Liver (tissue), 9 donors: Measurements from ENCODE around the gene CPNE8. TPM values are rescaled to one million over a fixed set of nuclear protein-coding genes. Genes with fewer than 3 reads are reported as not detected.

Experiments used
- DNase-seq: peaks from one replicate; pipeline ENCODE4 v3.0.0-alpha.2; 2017; ENCODE audit warnings: low spot score
- H3K27ac ChIP-seq, 2 donors: one replicate each; pipeline ENCODE4 v1.7.0; 2013; ENCODE audit warnings: inconsistent platforms in 2 of 2, low read length in 2 of 2, control low read depth in 1 of 2, low read depth in 1 of 2, mild to moderate bottlenecking in 1 of 2
- H3K27me3 ChIP-seq, 4 donors: one replicate each; pipeline versions ENCODE4 v1.6.1 to v1.7.0; 2013; ENCODE audit warnings: low read length in 3 of 4, inconsistent platforms in 1 of 4, mild to moderate bottlenecking in 1 of 4, moderate library complexity in 1 of 4; ENCODE audit not compliant: control insufficient read depth in 4 of 4, insufficient read depth in 4 of 4
- H3K36me3 ChIP-seq, 4 donors: one replicate each; pipeline versions ENCODE4 v1.6.1 to v1.7.0; 2013; ENCODE audit warnings: low read length in 3 of 4, mild to moderate bottlenecking in 3 of 4, low read depth in 1 of 4, moderate library complexity in 1 of 4; ENCODE audit not compliant: control insufficient read depth in 4 of 4, insufficient read depth in 3 of 4
- H3K4me1 ChIP-seq, 4 donors: one replicate each; pipeline versions ENCODE4 v1.6.1 to v1.7.0; 2013; ENCODE audit warnings: low read length in 3 of 4, mild to moderate bottlenecking in 3 of 4, moderate library complexity in 1 of 4; ENCODE audit not compliant: control insufficient read depth in 4 of 4, insufficient read depth in 4 of 4
- H3K4me3 ChIP-seq, 3 donors: one replicate each; pipeline versions ENCODE4 v1.6.1 to v1.7.0; 2013; ENCODE audit warnings: low read length in 3 of 3, control low read depth in 1 of 3, low read depth in 1 of 3, mild to moderate bottlenecking in 1 of 3
- H3K9ac ChIP-seq, 2 donors: one replicate each; pipeline ENCODE4 v1.7.0; 2013; ENCODE audit warnings: low read length in 2 of 2, mild to moderate bottlenecking in 2 of 2, moderate library complexity in 2 of 2, control low read depth in 1 of 2, low read depth in 1 of 2
- H3K9me3 ChIP-seq, 4 donors: one replicate each; pipeline versions ENCODE4 v1.6.1 to v1.7.0; 2013; ENCODE audit warnings: low read length in 3 of 4; ENCODE audit not compliant: control insufficient read depth in 4 of 4
- ATF3 ChIP-seq: IDR thresholded peaks from 2 replicates; pipeline ENCODE4 v1.6.1; 2016; ENCODE audit warnings: antibody characterized with exemption
- CTCF ChIP-seq: fragments of 150-350 bp; IDR thresholded peaks from 2 replicates; pipeline ENCODE4 v1.5.1; 2017; ENCODE audit warnings: improper control_type of control experiment, low read depth, low read length; ENCODE audit not compliant: missing input control
- EGR1 ChIP-seq, 2 donors: IDR thresholded peaks; 2 replicates each; pipeline ENCODE4 v1.6.1; 2016 to 2018; ENCODE audit warnings: antibody characterized with exemption in 2 of 2, low read depth in 2 of 2
- FOXA1 ChIP-seq: IDR thresholded peaks from 2 replicates; pipeline ENCODE4 v1.6.1; 2016; ENCODE audit warnings: antibody characterized with exemption
- FOXA2 ChIP-seq: IDR thresholded peaks from 2 replicates; pipeline ENCODE4 v1.6.1; 2016; ENCODE audit warnings: antibody characterized with exemption
- GABPA ChIP-seq, 2 donors: IDR thresholded peaks in 1 of 2; conservative IDR thresholded peaks in 1 of 2; 2 replicates each; pipeline ENCODE4 v1.6.1; 2016; ENCODE audit warnings: antibody characterized with exemption in 2 of 2, mild to moderate bottlenecking in 1 of 2, moderate library complexity in 1 of 2
- HNF4A ChIP-seq, 2 donors: conservative IDR thresholded peaks; 2 replicates each; pipeline ENCODE4 v1.6.1; 2016; ENCODE audit warnings: antibody characterized with exemption in 2 of 2, mild to moderate bottlenecking in 2 of 2
- HNF4G ChIP-seq: IDR thresholded peaks from 2 replicates; pipeline ENCODE4 v1.6.1; 2016; ENCODE audit warnings: antibody characterized with exemption
- JUND ChIP-seq, 2 donors: IDR thresholded peaks; 2 replicates each; pipeline ENCODE4 v1.6.1; 2016; ENCODE audit warnings: antibody characterized with exemption in 2 of 2
- NR2F2 ChIP-seq: IDR thresholded peaks from 2 replicates; pipeline ENCODE4 v1.6.1; 2016; ENCODE audit warnings: antibody characterized with exemption
- RAD21 ChIP-seq, 2 donors: IDR thresholded peaks; 2 replicates each; pipeline ENCODE4 v1.6.1; 2016; ENCODE audit warnings: antibody characterized with exemption in 2 of 2, mild to moderate bottlenecking in 2 of 2
- RXRA ChIP-seq, 2 donors: IDR thresholded peaks; 2 replicates each; pipeline ENCODE4 v1.6.1; 2017 to 2018; ENCODE audit warnings: antibody characterized with exemption in 2 of 2, mild to moderate bottlenecking in 1 of 2
- SP1 ChIP-seq: IDR thresholded peaks from 2 replicates; pipeline ENCODE4 v1.6.1; 2018; ENCODE audit warnings: antibody characterized with exemption, mild to moderate bottlenecking
- TAF1 ChIP-seq: conservative IDR thresholded peaks from 2 replicates; pipeline ENCODE4 v1.6.1; 2016; ENCODE audit warnings: antibody characterized with exemption, mild to moderate bottlenecking
- ZBTB33 ChIP-seq: IDR thresholded peaks from 2 replicates; pipeline ENCODE4 v1.6.1; 2016; ENCODE audit warnings: antibody characterized with exemption
- WGBS: extraction: QIAGEN DNeasy Blood & Tissue Kit; methylation state at CpG from one replicate; pipeline ENCODE4 v1.1.7; 2013; 5-methylcytosine and 5-hydroxymethylcytosine counted together
- polyA plus RNA-seq, 2 donors: library from polyadenylated mRNA; stranded (reverse) in 1 of 2; unstranded in 1 of 2; fragments of 200-250 nt in 1 of 2; fragments of >200 nt in 1 of 2; fragmentation: Nextera tagmentation in 1 of 2; extraction: Ambion mirVana in 1 of 2; gene quantifications; one replicate each; pipeline versions ENCODE4 v1.2.1 to v1.2.3, GENCODE V29; 2013 to 2015
- total RNA-seq, 2 donors: library from RNA; depleted of rRNA; stranded (reverse); fragments of >200 nt; gene quantifications; one replicate each; pipeline ENCODE4 v1.2.3, GENCODE V29; 2014
- TF ChIP-seq, protein P1 (sequence below): IDR thresholded peaks from 2 replicates; pipeline ENCODE4 v1.6.1; 2016; ENCODE audit warnings: antibody characterized with exemption
- TF ChIP-seq, protein P2 (sequence below): IDR thresholded peaks from 2 replicates; pipeline ENCODE4 v1.6.1; 2016; ENCODE audit warnings: antibody characterized with exemption, mild to moderate bottlenecking
- donor health status: healthy.
- donor health status: healthy.
- donor health status: healthy.
- donor health status: healthy.
- donor health status: healthy.

The CPNE8 gene
- total and polyA plus RNA-seq, 4 donors = 4.2 to 27.4 (median 10.9) TPM

GRCh38 chr12:38838056-38838850 lies 67.1 kb downstream of the CPNE8 start:
- Histone ChIP-seq H3K27me3 (no peaks in the 10 kb centered on the region), H3K9ac (no peak overlapping the region), H3K27ac (no peak overlapping the region), H3K4me3 (no peak overlapping the region), H3K9me3 (no peaks in the 10 kb centered on the region), H3K4me1 (no peaks in the 10 kb centered on the region), H3K36me3 (peaks cover 0 to 4% (median 0%) of the 10 kb centered on the region in 4 donors)
- WGBS = 89% methylated on average over 2 of the region's 2 CpGs
- no peak for DNase-seq
- TF ChIP-seq GABPA (IDR thresholded peaks at IDR 0.05 in 1 of 2, conservative IDR thresholded peaks at IDR 0.05 in 1 of 2) = no peak
- no peak for TF ChIP-seq RXRA (IDR thresholded peaks at IDR 0.05)
- TF ChIP-seq RAD21 (IDR thresholded peaks at IDR 0.05) = no peak
- TF ChIP-seq, protein P1, sequence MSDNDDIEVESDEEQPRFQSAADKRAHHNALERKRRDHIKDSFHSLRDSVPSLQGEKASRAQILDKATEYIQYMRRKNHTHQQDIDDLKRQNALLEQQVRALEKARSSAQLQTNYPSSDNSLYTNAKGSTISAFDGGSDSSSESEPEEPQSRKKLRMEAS = no peak
- TF ChIP-seq CTCF = no peak

DNA sequence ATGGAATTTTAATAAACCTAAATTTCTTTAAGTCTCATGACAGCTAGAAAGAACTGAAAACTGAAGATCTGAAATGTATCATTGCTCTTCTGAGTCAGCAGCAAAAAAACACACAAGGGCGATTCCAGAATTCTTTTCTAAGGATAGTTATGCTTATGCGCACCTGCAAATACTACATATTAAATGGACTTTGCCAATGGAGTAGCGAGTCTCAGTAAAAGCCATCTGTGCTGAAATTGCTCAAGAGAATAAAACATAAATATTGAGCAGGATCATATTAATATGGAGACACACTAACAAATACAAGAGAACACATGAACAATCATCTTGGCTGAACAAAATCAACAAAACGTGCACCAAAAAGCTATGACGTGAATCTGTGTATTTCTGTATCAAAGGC lies 73.7 kb downstream of the CPNE8 start:
- no peak for DNase-seq
- H3K27me3 ChIP-seq = no peaks in the 10 kb centered on the region
- WGBS = 94% methylated on average over 5 of the region's 5 CpGs
- H3K4me1 ChIP-seq = no peaks in the 10 kb centered on the region
- H3K9me3 ChIP-seq = no peaks in the 10 kb centered on the region
- TF ChIP-seq RXRA (IDR thresholded peaks at IDR 0.05) (no peak), ZBTB33 (no peak), EGR1 (IDR thresholded peaks at IDR 0.05; ENCODE audit: low read depth in 2 of 2) (no peak), JUND (IDR thresholded peaks at IDR 0.05) (no peak), RAD21 (IDR thresholded peaks at IDR 0.05) (no peak), CTCF (no peak), GABPA (IDR thresholded peaks at IDR 0.05 in 1 of 2, conservative IDR thresholded peaks at IDR 0.05 in 1 of 2) (no peak), HNF4A (conservative IDR thresholded peaks at IDR 0.05) (no peak), FOXA1 (no peak), SP1 (no peak), FOXA2 (no peak), NR2F2 (no peak), TAF1 (no peak), HNF4G (no peak), ATF3 (no peak)
- TF ChIP-seq, protein P1 = no peak
- TF ChIP-seq, protein P2, sequence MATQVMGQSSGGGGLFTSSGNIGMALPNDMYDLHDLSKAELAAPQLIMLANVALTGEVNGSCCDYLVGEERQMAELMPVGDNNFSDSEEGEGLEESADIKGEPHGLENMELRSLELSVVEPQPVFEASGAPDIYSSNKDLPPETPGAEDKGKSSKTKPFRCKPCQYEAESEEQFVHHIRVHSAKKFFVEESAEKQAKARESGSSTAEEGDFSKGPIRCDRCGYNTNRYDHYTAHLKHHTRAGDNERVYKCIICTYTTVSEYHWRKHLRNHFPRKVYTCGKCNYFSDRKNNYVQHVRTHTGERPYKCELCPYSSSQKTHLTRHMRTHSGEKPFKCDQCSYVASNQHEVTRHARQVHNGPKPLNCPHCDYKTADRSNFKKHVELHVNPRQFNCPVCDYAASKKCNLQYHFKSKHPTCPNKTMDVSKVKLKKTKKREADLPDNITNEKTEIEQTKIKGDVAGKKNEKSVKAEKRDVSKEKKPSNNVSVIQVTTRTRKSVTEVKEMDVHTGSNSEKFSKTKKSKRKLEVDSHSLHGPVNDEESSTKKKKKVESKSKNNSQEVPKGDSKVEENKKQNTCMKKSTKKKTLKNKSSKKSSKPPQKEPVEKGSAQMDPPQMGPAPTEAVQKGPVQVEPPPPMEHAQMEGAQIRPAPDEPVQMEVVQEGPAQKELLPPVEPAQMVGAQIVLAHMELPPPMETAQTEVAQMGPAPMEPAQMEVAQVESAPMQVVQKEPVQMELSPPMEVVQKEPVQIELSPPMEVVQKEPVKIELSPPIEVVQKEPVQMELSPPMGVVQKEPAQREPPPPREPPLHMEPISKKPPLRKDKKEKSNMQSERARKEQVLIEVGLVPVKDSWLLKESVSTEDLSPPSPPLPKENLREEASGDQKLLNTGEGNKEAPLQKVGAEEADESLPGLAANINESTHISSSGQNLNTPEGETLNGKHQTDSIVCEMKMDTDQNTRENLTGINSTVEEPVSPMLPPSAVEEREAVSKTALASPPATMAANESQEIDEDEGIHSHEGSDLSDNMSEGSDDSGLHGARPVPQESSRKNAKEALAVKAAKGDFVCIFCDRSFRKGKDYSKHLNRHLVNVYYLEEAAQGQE = no peak
- no peak overlapping the region for H3K4me3 ChIP-seq
- peaks cover 0 to 2% (median under 1%) of the 10 kb centered on the region in 4 donors for H3K36me3 ChIP-seq
- H3K27ac ChIP-seq = no peak overlapping the region
- H3K9ac ChIP-seq = no peak overlapping the region
